ENCODE measurements around the gene BEND2. TPM values are rescaled to one million over a fixed set of nuclear protein-coding genes. Genes with fewer than 3 reads are reported as not detected.

The BEND2 gene
- total and polyA plus RNA-seq, 10 of the 15 experiments (the other 5 are each of a cell fraction or from before 2014, with no cell fraction given) = not detected

GRCh38 chrX:18160369-18160768 is 60.3 kb downstream of the BEND2 start (continued):
- no peak for TF ChIP-seq CHD2 (IDR thresholded peaks at IDR 0.05; ENCODE audit: borderline replicate concordance, low read depth, low read length)

GRCh38 chrX:18158963-18159362 is 61.7 kb downstream of the BEND2 start:
- ATAC-seq (no peak), FAIRE-seq (no peak), DNase-seq (ENCODE audit: low read depth, low spot score) (no peak)
- no peak overlapping the region for H3K4me3 ChIP-seq
- ChIA-PET CTCF (no interaction called here), POLR2A (no interaction called here), RAD21 (ENCODE audit: unreplicated experiment) (no interaction called here), SMC1A (ENCODE audit: uncharacterized antibody, unreplicated experiment) (no interaction called here)
- H3K9ac ChIP-seq (ENCODE audit: control insufficient read depth, insufficient read depth, low read length) = no peak overlapping the region
- H3K36me3 ChIP-seq (ENCODE audit: control insufficient read depth in 2 of 2, insufficient read depth in 2 of 2, low read length in 1 of 2) = no peaks in the 10 kb centered on the region
- in situ Hi-C loops (cut with MboI) = no loop called here
- no TSS peak for BruUV-seq (replicated peaks)
- H3K9me3 ChIP-seq (replicated peaks; ENCODE audit: control insufficient read depth, insufficient read depth, low read length) = no peaks in the 10 kb centered on the region
- intact Hi-C loops (cut with micrococcal nuclease; ENCODE audit: unreplicated experiment) = no loop called here
- no peaks in the 10 kb centered on the region for H3K4me1 ChIP-seq (ENCODE audit: control insufficient read depth, insufficient read depth, low read length)
- 0% methylated on average over 2 of the region's 2 CpGs for WGBS (ENCODE audit: insufficient coverage, insufficient replicate concordance, low lambda C conversion rate, missing lambda C conversion rate)
- TF ChIP-seq KLF5 (IDR thresholded peaks at IDR 0.05; ENCODE audit: partially characterized antibody) (no peak), NR2F1 (conservative IDR thresholded peaks at IDR 0.05) (no peak), TCF12 (IDR thresholded peaks at IDR 0.05; ENCODE audit: low read depth, low read length) (no peak), LARP7 (IDR thresholded peaks at IDR 0.05) (no peak), KAT2A (conservative IDR thresholded peaks at IDR 0.05; ENCODE audit: control insufficient read depth, low read depth, low read length) (no peak), ZNF687 (IDR thresholded peaks at IDR 0.05) (no peak)
- H2AFZ ChIP-seq (ENCODE audit: control insufficient read depth, low read depth, low read length) = no peak overlapping the region
- H3K27ac ChIP-seq (ENCODE audit: control insufficient read depth, insufficient read depth) = no peak overlapping the region
- H3K79me2 ChIP-seq (ENCODE audit: control insufficient read depth, insufficient read depth, low read length) = no peaks in the 10 kb centered on the region
- H4K20me1 ChIP-seq (ENCODE audit: control insufficient read depth, insufficient read depth) = no peaks in the 10 kb centered on the region
- no peaks in the 10 kb centered on the region for H3K27me3 ChIP-seq (replicated peaks in 1 of 2; ENCODE audit: control insufficient read depth in 2 of 2, insufficient read depth in 2 of 2, low read length in 1 of 2)
- H3K4me2 ChIP-seq (ENCODE audit: control insufficient read depth, insufficient read depth) = no peak overlapping the region

All from GM12878 (cell line).